Measurements from ENCODE around the gene CFAP157.

CFAP157 gene

GRCh38 chr9:127716412-127716811 lies 9.6 kb downstream of the CFAP157 start:
- DNase-seq: no peak

- no peak for DNase-seq
These were observed 11.0 kb downstream of the CFAP157 start for GRCh38 chr9:127717766-127718165.

GRCh38 chr9:127720031-127720864 lies 13.5 kb downstream of the CFAP157 start:
- DNase-seq: no peak

- no peak for DNase-seq
These were observed 14.1 kb downstream of the CFAP157 start for GRCh38 chr9:127720865-127721227.

- DNase-seq: no peak
These were observed 14.6 kb downstream of the CFAP157 start for GRCh38 chr9:127721391-127721821.

GRCh38 chr9:127722055-127722745 lies 15.4 kb downstream of the CFAP157 start:
- DNase-seq: no peak

- DNase-seq: no peak
These were observed 16.2 kb downstream of the CFAP157 start for GRCh38 chr9:127723013-127723412.

GRCh38 chr9:127723444-127723843 lies 16.7 kb downstream of the CFAP157 start:
- DNase-seq: no peak

- DNase-seq: no peak
These were observed 17.2 kb downstream of the CFAP157 start for GRCh38 chr9:127724012-127724411.

- no peak for DNase-seq
These were observed 20.1 kb downstream of the CFAP157 start for GRCh38 chr9:127726871-127727270.

- no peak for DNase-seq
These were observed 22.0 kb downstream of the CFAP157 start for GRCh38 chr9:127728808-127729207.

GRCh38 chr9:127729522-127730256 lies 22.9 kb downstream of the CFAP157 start:
- DNase-seq: no peak

- DNase-seq: no peak
These were observed 23.5 kb downstream of the CFAP157 start for GRCh38 chr9:127730262-127730661.

GRCh38 chr9:127730799-127731410 lies 24.1 kb downstream of the CFAP157 start:
- DNase-seq: no peak

- DNase-seq: no peak
These were observed 25.1 kb downstream of the CFAP157 start for GRCh38 chr9:127731938-127732337.

- DNase-seq: no peak
These were observed 25.7 kb downstream of the CFAP157 start for GRCh38 chr9:127732444-127732843.

- DNase-seq: no peak
These were observed 26.8 kb downstream of the CFAP157 start for GRCh38 chr9:127733614-127734013.

- DNase-seq: no peak
These were observed 27.5 kb downstream of the CFAP157 start for GRCh38 chr9:127734247-127734746.

- peak; percentile 96 for DNase-seq
These were observed 28.1 kb downstream of the CFAP157 start, which contains the start of gene TOR2A for GRCh38 chr9:127734747-127735529. TOR2A (minus strand) TSS chr9:127735294; CDS start chr9:127735270, 24 bp downstream.

GRCh38 chr9:127735530-127736185 lies 28.9 kb downstream of the CFAP157 start:
- no peak for DNase-seq

- no peak for DNase-seq
These were observed 31.9 kb downstream of the CFAP157 start for GRCh38 chr9:127738666-127739065.
